ENCODE measurements around the gene ANKRD62. TPM values are rescaled to one million over a fixed set of nuclear protein-coding genes. Genes with fewer than 3 reads are reported as not detected.
"Not testable (repeated sequence)": the region's sequence is repeated elsewhere in the genome, so short reads cannot be mapped to it uniquely, and the experiment has no call there.

ANKRD62 gene
- total RNA-seq, 1 donor from 2014 or later: not detected

GRCh38 chr18:12059334-12060181 lies 34.1 kb upstream of the ANKRD62 start:
- no peaks in the 10 kb centered on the region for H3K9me3 Mint-ChIP-seq
- no peak overlapping the region for H3K4me3 Mint-ChIP-seq
- intact Hi-C loops (cut with micrococcal nuclease): no loop called here
- H3K27ac Mint-ChIP-seq: no peak overlapping the region
- peak; percentile 50 for DNase-seq
- H3K36me3 Mint-ChIP-seq (ENCODE audit: low read depth): no peaks in the 10 kb centered on the region
- H3K4me1 Mint-ChIP-seq: no peaks in the 10 kb centered on the region
- H3K27me3 Mint-ChIP-seq: no peaks in the 10 kb centered on the region

GRCh38 chr18:12060182-12060870 lies 33.3 kb upstream of the ANKRD62 start:
- Mint-ChIP-seq H3K9me3 (no peaks in the 10 kb centered on the region), H3K27ac (no peak overlapping the region), H3K36me3 (ENCODE audit: low read depth) (no peaks in the 10 kb centered on the region), H3K4me1 (no peaks in the 10 kb centered on the region), H3K27me3 (no peaks in the 10 kb centered on the region), H3K4me3 (no peak overlapping the region)
- intact Hi-C loops (cut with micrococcal nuclease): no loop called here
- peak; percentile 31 for DNase-seq

- Mint-ChIP-seq H3K4me3 (no peak overlapping the region), H3K27ac (no peak overlapping the region), H3K4me1 (no peaks in the 10 kb centered on the region), H3K27me3 (no peaks in the 10 kb centered on the region), H3K9me3 (no peaks in the 10 kb centered on the region), H3K36me3 (ENCODE audit: low read depth) (no peaks in the 10 kb centered on the region)
- no peak for DNase-seq
- intact Hi-C loops (cut with micrococcal nuclease): no loop called here
Measured at GRCh38 chr18:12061685-12062084, 32.0 kb upstream of the ANKRD62 start.

GRCh38 chr18:12062974-12063373 lies 30.7 kb upstream of the ANKRD62 start:
- intact Hi-C loops (cut with micrococcal nuclease): no loop called here
- Mint-ChIP-seq H3K27me3 (no peaks in the 10 kb centered on the region), H3K9me3 (no peaks in the 10 kb centered on the region), H3K4me3 (no peak overlapping the region), H3K4me1 (no peaks in the 10 kb centered on the region), H3K27ac (no peak overlapping the region), H3K36me3 (ENCODE audit: low read depth) (no peaks in the 10 kb centered on the region)
- peak; percentile 40 for DNase-seq

GRCh38 chr18:12064086-12064763 lies 29.4 kb upstream of the ANKRD62 start:
- H3K4me3 Mint-ChIP-seq: no peak overlapping the region
- H3K36me3 Mint-ChIP-seq (ENCODE audit: low read depth): no peaks in the 10 kb centered on the region
- H3K27ac Mint-ChIP-seq: no peak overlapping the region
- H3K27me3 Mint-ChIP-seq: peaks cover 2% of the 10 kb centered on the region
- no peaks in the 10 kb centered on the region for H3K9me3 Mint-ChIP-seq
- intact Hi-C loops (cut with micrococcal nuclease): no loop called here
- peak; percentile 45 for DNase-seq
- H3K4me1 Mint-ChIP-seq: no peaks in the 10 kb centered on the region

GRCh38 chr18:12065397-12065796 lies 28.2 kb upstream of the ANKRD62 start:
- no peak overlapping the region for H3K4me3 Mint-ChIP-seq
- no peaks in the 10 kb centered on the region for H3K4me1 Mint-ChIP-seq
- no peaks in the 10 kb centered on the region for H3K36me3 Mint-ChIP-seq (ENCODE audit: low read depth)
- no peaks in the 10 kb centered on the region for H3K9me3 Mint-ChIP-seq
- intact Hi-C loops (cut with micrococcal nuclease): no loop called here
- H3K27me3 Mint-ChIP-seq: peaks cover 3% of the 10 kb centered on the region
- DNase-seq: peak; percentile 36
- H3K27ac Mint-ChIP-seq: no peak overlapping the region

GRCh38 chr18:12066910-12067511 lies 26.6 kb upstream of the ANKRD62 start:
- intact Hi-C loops (cut with micrococcal nuclease): no loop called here
- Mint-ChIP-seq H3K4me3 (no peak overlapping the region), H3K9me3 (no peaks in the 10 kb centered on the region), H3K4me1 (no peaks in the 10 kb centered on the region), H3K27me3 (peaks cover 7% of the 10 kb centered on the region), H3K36me3 (ENCODE audit: low read depth) (no peaks in the 10 kb centered on the region), H3K27ac (no peak overlapping the region)
- DNase-seq: peak; percentile 24

GRCh38 chr18:12067671-12068070 lies 26.0 kb upstream of the ANKRD62 start:
- Mint-ChIP-seq H3K4me1 (no peaks in the 10 kb centered on the region), H3K27me3 (peaks cover 9% of the 10 kb centered on the region), H3K9me3 (no peaks in the 10 kb centered on the region), H3K27ac (no peak overlapping the region), H3K4me3 (no peak overlapping the region), H3K36me3 (ENCODE audit: low read depth) (no peaks in the 10 kb centered on the region)
- DNase-seq: no peak
- intact Hi-C loops (cut with micrococcal nuclease): no loop called here

- peak; percentile 38 for DNase-seq
- H3K4me1 Mint-ChIP-seq; H3K9me3 Mint-ChIP-seq; H3K36me3 Mint-ChIP-seq (ENCODE audit: low read depth); intact Hi-C loops (cut with micrococcal nuclease); H3K27ac Mint-ChIP-seq; H3K4me3 Mint-ChIP-seq: not testable (repeated sequence)
- peaks cover 13% of the 10 kb centered on the region for H3K27me3 Mint-ChIP-seq
Measured at GRCh38 chr18:12068316-12068949, 25.2 kb upstream of the ANKRD62 start.

GRCh38 chr18:12068950-12069320 lies 24.7 kb upstream of the ANKRD62 start:
- Mint-ChIP-seq H3K36me3 (ENCODE audit: low read depth) (no peaks in the 10 kb centered on the region), H3K27ac (no peak overlapping the region), H3K27me3 (peaks cover 16% of the 10 kb centered on the region), H3K4me3 (no peak overlapping the region), H3K9me3 (no peaks in the 10 kb centered on the region), H3K4me1 (no peaks in the 10 kb centered on the region)
- DNase-seq: peak; percentile 16
- intact Hi-C loops (cut with micrococcal nuclease): no loop called here

GRCh38 chr18:12071066-12071465 lies 22.6 kb upstream of the ANKRD62 start:
- peaks cover 31% of the 10 kb centered on the region for H3K27me3 Mint-ChIP-seq
- H3K27ac Mint-ChIP-seq; H3K36me3 Mint-ChIP-seq (ENCODE audit: low read depth); H3K4me1 Mint-ChIP-seq; intact Hi-C loops (cut with micrococcal nuclease); H3K9me3 Mint-ChIP-seq; DNase-seq; H3K4me3 Mint-ChIP-seq: not testable (repeated sequence)

GRCh38 chr18:12072996-12073395 lies 20.6 kb upstream of the ANKRD62 start:
- no peaks in the 10 kb centered on the region for H3K36me3 Mint-ChIP-seq (ENCODE audit: low read depth)
- intact Hi-C loops (cut with micrococcal nuclease): no loop called here
- no peak overlapping the region for H3K4me3 Mint-ChIP-seq
- peaks cover 38% of the 10 kb centered on the region for H3K27me3 Mint-ChIP-seq
- H3K27ac Mint-ChIP-seq: no peak overlapping the region
- H3K4me1 Mint-ChIP-seq: no peaks in the 10 kb centered on the region
- DNase-seq: no peak
- no peaks in the 10 kb centered on the region for H3K9me3 Mint-ChIP-seq

GRCh38 chr18:12074736-12075135 lies 18.9 kb upstream of the ANKRD62 start:
- intact Hi-C loops (cut with micrococcal nuclease): no loop called here
- Mint-ChIP-seq H3K27me3 (peaks cover 42% of the 10 kb centered on the region), H3K4me3 (no peak overlapping the region), H3K36me3 (ENCODE audit: low read depth) (no peaks in the 10 kb centered on the region), H3K9me3 (no peaks in the 10 kb centered on the region), H3K4me1 (no peaks in the 10 kb centered on the region), H3K27ac (no peak overlapping the region)
- peak; percentile 39 for DNase-seq

Measured in activated CD4-positive, alpha-beta T cell treated with anti-CD3 and anti-CD28 coated beads, Interleukin-2, amount 10 ng/mL, durations not matched to agents 24 days and 14 days (primary cell).